Urothelium cell line (cell line): ENCODE results near the gene NDUFAF5.

Experiments
- DNase-seq: peaks from one replicate; pipeline ENCODE4 v3.0.0; 2011; ENCODE audit warnings: low spot score, mixed read lengths
- FAIRE-seq: peaks from 2 replicates; lab custom pipeline; 2011; peaks lifted over from hg19 to GRCh38; lab: Jason Lieb, UNC

The NDUFAF5 gene

GRCh38 chr20:13865791-13866351 lies 81.0 kb downstream of the NDUFAF5 start:
- no peak for DNase-seq
- FAIRE-seq, result no peak

GRCh38 chr20:13868331-13868730 lies 83.5 kb downstream of the NDUFAF5 start:
- FAIRE-seq, result no peak
- peak; percentile 51 for DNase-seq

DNA sequence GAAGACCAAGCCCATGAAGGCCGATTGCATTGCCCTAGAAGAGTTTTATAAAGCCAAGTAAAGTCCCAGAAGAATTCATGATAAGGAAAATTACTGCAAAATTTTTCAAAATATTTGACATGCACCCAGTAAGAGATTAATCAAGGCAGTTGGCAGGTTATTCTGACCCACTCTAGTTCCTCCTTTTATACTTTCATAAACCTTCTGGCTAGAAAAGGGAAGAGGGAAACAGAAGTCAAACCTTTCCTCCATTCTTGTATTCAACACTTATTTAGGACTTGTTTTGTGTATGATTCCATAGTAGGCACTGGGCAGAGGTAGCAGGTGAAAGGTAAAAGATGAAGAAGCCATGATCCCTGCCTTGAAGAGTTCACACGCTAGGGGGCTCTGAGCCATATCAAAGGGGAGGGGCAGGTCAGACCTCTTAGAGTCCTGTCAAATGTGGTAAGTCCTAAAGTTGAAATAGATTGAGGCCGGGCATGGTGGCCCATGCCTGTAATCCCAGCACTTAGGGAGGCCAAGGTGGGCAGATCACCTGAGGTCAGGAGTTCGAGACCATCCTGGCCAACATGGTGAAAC lies 85.4 kb downstream of the NDUFAF5 start:
- DNase-seq (no peak), FAIRE-seq (no peak)
